HCEC 1CT (cell line): ENCODE results near the gene CCL4.

Experiments used
- DNase-seq: peaks from one replicate; pipeline ENCODE4 v3.0.0-alpha.2; 2017

Gene CCL4

GRCh38 chr17:36147601-36148000 is 44.0 kb downstream of the CCL4 start:
- no peak for DNase-seq

GRCh38 chr17:36148559-36149295 is 45.1 kb downstream of the CCL4 start:
- DNase-seq, result peak; percentile 50

GRCh38 chr17:36149296-36149820 is 45.7 kb downstream of the CCL4 start:
- DNase-seq, result peak; percentile 0

- peak; percentile 0 for DNase-seq
Observed at GRCh38 chr17:36151891-36152638, 48.4 kb downstream of the CCL4 start.

- peak; percentile 0 for DNase-seq
Observed at GRCh38 chr17:36152639-36153120, 49.1 kb downstream of the CCL4 start.

- peak; percentile 0 for DNase-seq
Observed at GRCh38 chr17:36153895-36154610, 50.4 kb downstream of the CCL4 start.
